Vagina (tissue), 2 donors: ENCODE measurements around the gene ATRN. TPM values are rescaled to one million over a fixed set of nuclear protein-coding genes. Genes with fewer than 3 reads are reported as not detected.

Source experiments
- DNase-seq, 2 donors: peaks; one replicate each; pipeline ENCODE4 v3.0.0-alpha.2; 2017; ENCODE audit errors: extremely low spot score in 2 of 2
- H3K27ac ChIP-seq: fragments of 200-600 bp; sonication (generic); one replicate; pipeline ENCODE4 v1.5.1; 2019
- H3K27me3 ChIP-seq: fragments of 200-600 bp; sonication (generic); one replicate; pipeline ENCODE4 v1.5.1; 2019
- H3K36me3 ChIP-seq, 2 donors: fragments of 200-600 bp; sonication (generic); one replicate each; pipeline ENCODE4 v1.5.1; 2017 to 2019
- H3K4me1 ChIP-seq: fragments of 200-600 bp; sonication (generic); one replicate; pipeline ENCODE4 v1.5.1; 2019
- H3K4me3 ChIP-seq, 2 donors: fragments of 200-600 bp; sonication (generic); 1 replicate in 1 of 2; 2 replicates in 1 of 2; pipeline ENCODE4 v1.5.1; 2016 to 2019
- H3K9me3 ChIP-seq: fragments of 200-600 bp; sonication (generic); one replicate; pipeline ENCODE4 v1.5.1; 2019
- POLR2A ChIP-seq, 2 donors: fragments of 450-650 bp; IDR thresholded peaks; one replicate each; pipeline ENCODE4 v1.6.1; 2017; ENCODE audit warnings: antibody characterized with exemption in 2 of 2, mild to moderate bottlenecking in 2 of 2, moderate library complexity in 2 of 2
- POLR2AphosphoS5 ChIP-seq, 2 donors: sonication (generic); formaldehyde crosslinking; IDR thresholded peaks; one replicate each; pipeline ENCODE4 v1.9.0; 2017; ENCODE audit warnings: antibody characterized with exemption in 2 of 2, mild to moderate bottlenecking in 2 of 2, low read depth in 1 of 2; ENCODE audit not compliant: insufficient read depth in 1 of 2
- intact Hi-C: fragments of 100-400 bp; cut with DNase I; formaldehyde crosslinking; loops from one replicate; pipeline ENCODE4 v1.15.1; 2023
- total RNA-seq: library from RNA; depleted of rRNA; stranded (reverse); fragments of >200 nt; gene quantifications from one replicate; pipeline ENCODE4 v1.2.3, GENCODE V29; 2016
- TF ChIP-seq, protein P1 (sequence below), 3 experiments: fragments of 450-650 bp in 2 of 3; fragments of 200-600 bp in 1 of 3; sonication (generic) in 1 of 3; IDR thresholded peaks; one replicate each; pipeline ENCODE4 v1.5.1; 2017 to 2019; ENCODE audit warnings: antibody characterized with exemption in 3 of 3, mild to moderate bottlenecking in 2 of 3, moderate library complexity in 2 of 3

ATRN gene
- total RNA-seq, 1 donor from 2014 or later = 22.8 TPM

DNA sequence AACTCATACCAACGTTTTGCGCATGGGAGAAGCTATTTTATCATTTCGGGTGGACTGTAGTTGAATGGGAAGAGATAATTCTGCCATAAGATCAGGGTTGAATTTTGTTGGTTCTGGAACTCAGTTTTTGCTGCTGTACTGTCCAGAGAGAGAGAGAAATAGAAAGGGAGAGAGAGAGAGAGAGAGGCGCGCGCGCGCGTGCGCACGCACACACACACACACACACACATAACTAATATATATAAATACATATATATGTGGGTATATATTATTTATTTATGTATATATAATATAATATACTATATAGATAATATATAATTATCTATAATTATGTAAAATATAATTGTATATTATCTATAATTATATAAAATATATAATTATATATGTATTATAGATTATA is 21.9 kb downstream of the ATRN start:
- Histone ChIP-seq H3K4me3 (no peak overlapping the region), H3K4me1 (no peaks in the 10 kb centered on the region), H3K27me3 (no peaks in the 10 kb centered on the region), H3K27ac (no peak overlapping the region), H3K9me3 (peaks cover 13% of the 10 kb centered on the region), H3K36me3 (no peaks in the 10 kb centered on the region)
- DNase-seq = no peak
- intact Hi-C loops = no loop called here
- no peak for TF ChIP-seq POLR2A (IDR thresholded peaks at IDR 0.05)
- TF ChIP-seq POLR2AphosphoS5 (IDR thresholded peaks at IDR 0.05; ENCODE audit: insufficient read depth in 1 of 2, low read depth in 1 of 2) = no peak
- TF ChIP-seq, protein P1, sequence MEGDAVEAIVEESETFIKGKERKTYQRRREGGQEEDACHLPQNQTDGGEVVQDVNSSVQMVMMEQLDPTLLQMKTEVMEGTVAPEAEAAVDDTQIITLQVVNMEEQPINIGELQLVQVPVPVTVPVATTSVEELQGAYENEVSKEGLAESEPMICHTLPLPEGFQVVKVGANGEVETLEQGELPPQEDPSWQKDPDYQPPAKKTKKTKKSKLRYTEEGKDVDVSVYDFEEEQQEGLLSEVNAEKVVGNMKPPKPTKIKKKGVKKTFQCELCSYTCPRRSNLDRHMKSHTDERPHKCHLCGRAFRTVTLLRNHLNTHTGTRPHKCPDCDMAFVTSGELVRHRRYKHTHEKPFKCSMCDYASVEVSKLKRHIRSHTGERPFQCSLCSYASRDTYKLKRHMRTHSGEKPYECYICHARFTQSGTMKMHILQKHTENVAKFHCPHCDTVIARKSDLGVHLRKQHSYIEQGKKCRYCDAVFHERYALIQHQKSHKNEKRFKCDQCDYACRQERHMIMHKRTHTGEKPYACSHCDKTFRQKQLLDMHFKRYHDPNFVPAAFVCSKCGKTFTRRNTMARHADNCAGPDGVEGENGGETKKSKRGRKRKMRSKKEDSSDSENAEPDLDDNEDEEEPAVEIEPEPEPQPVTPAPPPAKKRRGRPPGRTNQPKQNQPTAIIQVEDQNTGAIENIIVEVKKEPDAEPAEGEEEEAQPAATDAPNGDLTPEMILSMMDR (IDR thresholded peaks at IDR 0.05) = no peak

DNA sequence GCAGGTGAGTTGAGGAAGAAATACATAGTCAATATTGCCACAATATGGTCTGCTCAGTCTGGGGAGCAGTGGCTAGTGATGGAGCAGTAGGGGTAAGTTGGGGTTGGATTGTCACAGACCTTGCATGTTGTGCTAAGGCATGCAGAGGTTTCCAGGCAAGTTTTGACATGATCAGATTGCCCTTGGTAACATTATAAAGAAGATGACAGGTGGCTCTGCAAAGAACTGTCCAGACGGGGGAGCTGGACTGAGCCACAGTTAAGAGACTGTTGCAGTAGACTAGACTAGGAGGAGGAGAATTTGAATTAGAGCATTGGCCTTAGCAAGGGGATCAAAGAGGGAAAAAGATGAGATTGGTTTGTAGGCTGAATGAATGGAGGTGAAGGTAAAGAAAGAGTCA is 23.4 kb downstream of the ATRN start:
- H3K4me1 ChIP-seq = no peaks in the 10 kb centered on the region
- TF ChIP-seq POLR2AphosphoS5 (IDR thresholded peaks at IDR 0.05; ENCODE audit: insufficient read depth in 1 of 2, low read depth in 1 of 2) (no peak), POLR2A (IDR thresholded peaks at IDR 0.05) (no peak)
- TF ChIP-seq, protein P1 (IDR thresholded peaks at IDR 0.05) = no peak
- DNase-seq = no peak
- intact Hi-C loops = no loop called here
- no peaks in the 10 kb centered on the region for H3K27me3 ChIP-seq
- no peak overlapping the region for H3K27ac ChIP-seq
- no peaks in the 10 kb centered on the region for H3K36me3 ChIP-seq
- H3K9me3 ChIP-seq = peaks cover 13% of the 10 kb centered on the region
- no peak overlapping the region for H3K4me3 ChIP-seq

DNA sequence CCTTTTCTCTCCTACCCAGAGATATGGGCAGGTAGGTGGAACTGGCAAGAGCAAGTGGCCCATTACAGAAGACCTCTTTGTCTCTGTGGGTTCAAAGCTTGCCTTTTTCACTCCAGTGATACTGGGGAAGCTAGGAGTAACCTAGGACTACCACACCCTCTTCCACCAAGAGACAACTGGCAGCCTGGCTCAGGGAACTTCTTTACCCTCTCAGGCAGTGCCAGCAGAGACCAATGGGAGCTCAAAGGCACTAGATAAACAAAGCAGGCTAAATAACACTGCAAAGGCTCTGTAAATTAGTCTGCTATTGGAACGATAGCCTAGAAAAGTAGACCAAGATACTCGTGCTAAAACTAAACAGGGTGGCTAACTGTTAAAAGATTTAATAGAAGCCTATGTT is 32.1 kb downstream of the ATRN start:
- Histone ChIP-seq H3K4me3 (no peak overlapping the region), H3K27ac (no peak overlapping the region), H3K36me3 (no peaks in the 10 kb centered on the region), H3K9me3 (no peaks in the 10 kb centered on the region), H3K4me1 (no peaks in the 10 kb centered on the region), H3K27me3 (no peaks in the 10 kb centered on the region)
- DNase-seq = no peak
- TF ChIP-seq POLR2AphosphoS5 (IDR thresholded peaks at IDR 0.05; ENCODE audit: insufficient read depth in 1 of 2, low read depth in 1 of 2) (no peak), POLR2A (IDR thresholded peaks at IDR 0.05) (no peak)
- TF ChIP-seq, protein P1 (IDR thresholded peaks at IDR 0.05) = no peak
- intact Hi-C loops = no loop called here

DNA sequence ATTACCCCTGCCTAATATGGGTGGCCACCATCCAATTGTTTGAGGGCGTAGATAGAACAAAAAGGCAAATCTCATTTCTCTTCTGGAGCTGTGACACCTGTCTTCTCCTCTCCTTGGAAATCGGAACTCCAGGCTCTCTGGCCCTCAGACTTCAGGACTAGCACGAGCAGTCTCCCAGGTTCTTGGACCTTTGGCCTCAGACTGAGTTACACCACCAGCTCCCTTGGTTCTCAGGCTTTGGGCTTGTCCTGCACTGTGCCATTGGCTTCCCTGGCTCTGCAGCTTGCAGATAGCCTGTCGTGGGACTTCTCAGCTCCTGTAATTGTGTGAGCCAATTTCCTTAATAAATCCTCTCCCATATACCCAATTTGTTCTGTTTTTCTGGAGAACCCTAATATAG is 34.3 kb downstream of the ATRN start:
- no peaks in the 10 kb centered on the region for H3K4me1 ChIP-seq
- H3K9me3 ChIP-seq = no peaks in the 10 kb centered on the region
- no peak for DNase-seq
- H3K36me3 ChIP-seq = no peaks in the 10 kb centered on the region
- TF ChIP-seq, protein P1 (IDR thresholded peaks at IDR 0.05) = no peak
- TF ChIP-seq POLR2AphosphoS5 (IDR thresholded peaks at IDR 0.05; ENCODE audit: insufficient read depth in 1 of 2, low read depth in 1 of 2) (no peak), POLR2A (IDR thresholded peaks at IDR 0.05) (no peak)
- intact Hi-C loops = no loop called here
- H3K4me3 ChIP-seq = no peak overlapping the region
- H3K27ac ChIP-seq = no peak overlapping the region
- no peaks in the 10 kb centered on the region for H3K27me3 ChIP-seq

DNA sequence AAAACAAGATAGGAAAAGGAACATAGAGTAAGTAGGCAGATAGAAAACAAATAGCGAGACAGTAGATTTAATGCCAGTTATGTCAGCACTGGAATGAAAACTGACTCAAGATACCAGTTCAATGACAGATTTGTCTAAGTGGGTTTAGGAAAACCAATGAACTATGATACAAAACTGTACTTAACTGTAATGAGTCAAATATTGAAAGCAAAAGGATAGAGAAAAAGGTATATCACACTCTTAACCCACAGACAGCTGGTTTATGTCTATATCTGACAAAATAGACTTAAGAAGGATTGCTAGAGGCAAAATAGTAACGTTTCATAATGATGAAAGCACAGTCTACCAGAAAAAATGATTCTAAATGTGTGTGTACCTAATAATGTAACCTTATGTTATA is 38.2 kb downstream of the ATRN start:
- TF ChIP-seq POLR2A (IDR thresholded peaks at IDR 0.05) = no peak
- TF ChIP-seq POLR2AphosphoS5 (IDR thresholded peaks at IDR 0.05; ENCODE audit: insufficient read depth in 1 of 2, low read depth in 1 of 2) = no peak
- TF ChIP-seq, protein P1 (IDR thresholded peaks at IDR 0.05) = no peak
- intact Hi-C loops = no loop called here
- H3K4me3 ChIP-seq = no peak overlapping the region
- no peaks in the 10 kb centered on the region for H3K4me1 ChIP-seq
- H3K27ac ChIP-seq = no peak overlapping the region
- no peak for DNase-seq
- H3K36me3 ChIP-seq = no peaks in the 10 kb centered on the region
- H3K9me3 ChIP-seq = no peaks in the 10 kb centered on the region
- no peaks in the 10 kb centered on the region for H3K27me3 ChIP-seq
